ENCODE measurements around the gene TOMM40. TPM values are rescaled to one million over a fixed set of nuclear protein-coding genes. Genes with fewer than 3 reads are reported as not detected.

TOMM40 gene
- total RNA-seq, 1 donor from 2014 or later = 107 TPM

- peaks cover 2% of the 10 kb centered on the region for H3K9me3 Mint-ChIP-seq (ENCODE audit: unreplicated experiment)
- no peaks in the 10 kb centered on the region for H3K27me3 ChIP-seq (ENCODE audit: insufficient read depth, low read length)
- H3K4me1 Mint-ChIP-seq (ENCODE audit: low read depth, unreplicated experiment) = no peaks in the 10 kb centered on the region
- H3K27ac Mint-ChIP-seq (ENCODE audit: unreplicated experiment) = no peak overlapping the region
- no peak overlapping the region for H3K9ac ChIP-seq (ENCODE audit: low read length)
- H3K27me3 Mint-ChIP-seq (ENCODE audit: low read depth, unreplicated experiment) = peaks cover 5% of the 10 kb centered on the region
- H4K20me1 ChIP-seq (ENCODE audit: insufficient read depth, low read length) = no peaks in the 10 kb centered on the region
- H3K79me2 ChIP-seq (ENCODE audit: insufficient read depth, low read length) = no peaks in the 10 kb centered on the region
- H3K4me1 ChIP-seq (ENCODE audit: insufficient read depth, low read length) = no peaks in the 10 kb centered on the region
- no peak for TF ChIP-seq EZH2 (IDR thresholded peaks at IDR 0.05; ENCODE audit: insufficient read depth, low read length)
- TF ChIP-seq, protein P1, sequence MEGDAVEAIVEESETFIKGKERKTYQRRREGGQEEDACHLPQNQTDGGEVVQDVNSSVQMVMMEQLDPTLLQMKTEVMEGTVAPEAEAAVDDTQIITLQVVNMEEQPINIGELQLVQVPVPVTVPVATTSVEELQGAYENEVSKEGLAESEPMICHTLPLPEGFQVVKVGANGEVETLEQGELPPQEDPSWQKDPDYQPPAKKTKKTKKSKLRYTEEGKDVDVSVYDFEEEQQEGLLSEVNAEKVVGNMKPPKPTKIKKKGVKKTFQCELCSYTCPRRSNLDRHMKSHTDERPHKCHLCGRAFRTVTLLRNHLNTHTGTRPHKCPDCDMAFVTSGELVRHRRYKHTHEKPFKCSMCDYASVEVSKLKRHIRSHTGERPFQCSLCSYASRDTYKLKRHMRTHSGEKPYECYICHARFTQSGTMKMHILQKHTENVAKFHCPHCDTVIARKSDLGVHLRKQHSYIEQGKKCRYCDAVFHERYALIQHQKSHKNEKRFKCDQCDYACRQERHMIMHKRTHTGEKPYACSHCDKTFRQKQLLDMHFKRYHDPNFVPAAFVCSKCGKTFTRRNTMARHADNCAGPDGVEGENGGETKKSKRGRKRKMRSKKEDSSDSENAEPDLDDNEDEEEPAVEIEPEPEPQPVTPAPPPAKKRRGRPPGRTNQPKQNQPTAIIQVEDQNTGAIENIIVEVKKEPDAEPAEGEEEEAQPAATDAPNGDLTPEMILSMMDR (IDR thresholded peaks at IDR 0.05; ENCODE audit: insufficient read depth, low read depth, low read length) = no peak
- no peak overlapping the region for H3K27ac ChIP-seq (ENCODE audit: low read depth, low read length)
- H3K9me3 ChIP-seq (ENCODE audit: insufficient read depth, low read depth, low read length) = no peaks in the 10 kb centered on the region
- no peaks in the 10 kb centered on the region for H3K36me3 Mint-ChIP-seq (ENCODE audit: low read depth, unreplicated experiment)
- no peak overlapping the region for H3K4me3 ChIP-seq (ENCODE audit: insufficient read depth, low read depth, low read length)
- no peak for FAIRE-seq
- no peak overlapping the region for H3K4me3 Mint-ChIP-seq (ENCODE audit: unreplicated experiment)
- no peak overlapping the region for H2AFZ ChIP-seq (ENCODE audit: low read depth, low read length)
- no peak for DNase-seq (ENCODE audit: low read depth)
- H3K36me3 ChIP-seq (ENCODE audit: insufficient read depth, low read length) = no peaks in the 10 kb centered on the region
- H3K4me2 ChIP-seq (ENCODE audit: low read length) = no peak overlapping the region
Observed at GRCh38 chr19:44939668-44940067, 48.6 kb downstream of the TOMM40 start.

DNA sequence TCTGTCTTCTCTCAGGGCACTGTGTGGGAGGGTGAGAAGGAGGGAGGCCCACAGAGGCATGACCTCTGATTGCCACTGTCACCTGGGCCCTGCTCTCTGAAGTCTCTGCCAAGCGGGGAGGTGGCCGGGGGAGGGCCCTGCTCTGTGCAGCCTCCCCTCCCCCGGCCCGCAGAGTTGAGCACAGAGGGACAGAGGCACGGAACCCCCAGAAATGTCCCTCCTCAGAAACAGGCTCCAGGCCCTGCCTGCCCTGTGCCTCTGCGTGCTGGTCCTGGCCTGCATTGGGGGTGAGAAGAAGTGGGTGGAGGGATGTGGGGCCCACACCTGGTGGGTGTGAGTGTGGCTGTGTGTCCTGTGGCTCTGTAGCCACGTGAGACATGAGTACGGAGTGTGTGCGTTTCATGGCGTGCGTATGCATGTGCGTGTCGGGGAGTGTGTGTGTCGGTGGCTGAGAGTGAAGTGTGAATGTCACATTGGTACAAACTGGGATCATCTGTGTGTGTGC, 51.1 kb downstream of the TOMM40 start, which contains the start of gene APOC4:
TSS of gene APOC4 (plus strand) at position 171 of the 505 bp plus-strand sequence. CDS start at position 212, 41 bp downstream.
- FAIRE-seq = no peak
- H3K4me3 Mint-ChIP-seq (ENCODE audit: unreplicated experiment) = no peak within 1 kb of the TSS
- H3K4me1 Mint-ChIP-seq (ENCODE audit: low read depth, unreplicated experiment) = no peaks in the 10 kb centered on the region

GRCh38 chr19:44943801-44944249, 52.8 kb downstream of the TOMM40 start:
- FAIRE-seq = no peak
- Mint-ChIP-seq H3K27me3 (ENCODE audit: low read depth, unreplicated experiment) (peaks cover 3% of the 10 kb centered on the region), H3K4me3 (ENCODE audit: unreplicated experiment) (no peak overlapping the region), H3K27ac (ENCODE audit: unreplicated experiment) (no peak overlapping the region), H3K36me3 (ENCODE audit: low read depth, unreplicated experiment) (peaks cover 3% of the 10 kb centered on the region), H3K4me1 (ENCODE audit: low read depth, unreplicated experiment) (no peaks in the 10 kb centered on the region), H3K9me3 (ENCODE audit: unreplicated experiment) (peaks cover 2% of the 10 kb centered on the region)
- Histone ChIP-seq H3K4me2 (ENCODE audit: low read length) (no peak overlapping the region), H3K9me3 (ENCODE audit: insufficient read depth, low read depth, low read length) (no peaks in the 10 kb centered on the region), H2AFZ (ENCODE audit: low read depth, low read length) (no peak overlapping the region), H3K79me2 (ENCODE audit: insufficient read depth, low read length) (no peaks in the 10 kb centered on the region), H4K20me1 (ENCODE audit: insufficient read depth, low read length) (no peaks in the 10 kb centered on the region), H3K27me3 (ENCODE audit: insufficient read depth, low read length) (no peaks in the 10 kb centered on the region), H3K4me1 (ENCODE audit: insufficient read depth, low read length) (no peaks in the 10 kb centered on the region), H3K4me3 (ENCODE audit: insufficient read depth, low read depth, low read length) (no peak overlapping the region), H3K27ac (ENCODE audit: low read depth, low read length) (no peak overlapping the region), H3K9ac (ENCODE audit: low read length) (no peak overlapping the region), H3K36me3 (ENCODE audit: insufficient read depth, low read length) (no peaks in the 10 kb centered on the region)
- no peak for DNase-seq (ENCODE audit: low read depth)
- TF ChIP-seq, protein P1 (IDR thresholded peaks at IDR 0.05; ENCODE audit: insufficient read depth, low read depth, low read length) = no peak
- no peak for TF ChIP-seq EZH2 (IDR thresholded peaks at IDR 0.05; ENCODE audit: insufficient read depth, low read length)

More for the DNA sequence above, 51.1 kb downstream of the TOMM40 start, which contains the start of gene APOC4:
- no peak within 1 kb of the TSS for H3K4me2 ChIP-seq (ENCODE audit: low read length)
- H3K27ac ChIP-seq (ENCODE audit: low read depth, low read length) = no peak within 1 kb of the TSS
- H3K9me3 Mint-ChIP-seq (ENCODE audit: unreplicated experiment) = peaks cover 2% of the 10 kb centered on the region
- H3K4me1 ChIP-seq (ENCODE audit: insufficient read depth, low read length) = no peaks in the 10 kb centered on the region
- no peaks in the 10 kb centered on the region for H3K79me2 ChIP-seq (ENCODE audit: insufficient read depth, low read length)
- no peak within 1 kb of the TSS for H3K9ac ChIP-seq (ENCODE audit: low read length)
- no peaks in the 10 kb centered on the region for H3K27me3 ChIP-seq (ENCODE audit: insufficient read depth, low read length)
- no peak within 1 kb of the TSS for H3K27ac Mint-ChIP-seq (ENCODE audit: unreplicated experiment)
- DNase-seq (ENCODE audit: low read depth) = no peak
- H2AFZ ChIP-seq (ENCODE audit: low read depth, low read length) = no peak within 1 kb of the TSS
- H3K27me3 Mint-ChIP-seq (ENCODE audit: low read depth, unreplicated experiment) = peaks cover 3% of the 10 kb centered on the region
- TF ChIP-seq, protein P1 (IDR thresholded peaks at IDR 0.05; ENCODE audit: insufficient read depth, low read depth, low read length) = no peak
- no peak for TF ChIP-seq EZH2 (IDR thresholded peaks at IDR 0.05; ENCODE audit: insufficient read depth, low read length)
- H4K20me1 ChIP-seq (ENCODE audit: insufficient read depth, low read length) = no peaks in the 10 kb centered on the region
- H3K9me3 ChIP-seq (ENCODE audit: insufficient read depth, low read depth, low read length) = no peaks in the 10 kb centered on the region
- H3K4me3 ChIP-seq (ENCODE audit: insufficient read depth, low read depth, low read length) = no peak within 1 kb of the TSS
- no peaks in the 10 kb centered on the region for H3K36me3 ChIP-seq (ENCODE audit: insufficient read depth, low read length)
- H3K36me3 Mint-ChIP-seq (ENCODE audit: low read depth, unreplicated experiment) = no peaks in the 10 kb centered on the region

Measured in astrocyte (in vitro differentiated cells and primary cell).